HG02623 (cell line): Measurements from ENCODE around the gene KIAA1614.

Source experiments
- ATAC-seq: cut with Tn5 transposase; IDR thresholded peaks from one replicate; pipeline ENCODE4 v1.9.1; 2021; ENCODE audit warnings: moderate library complexity; ENCODE audit not compliant: unreplicated experiment

KIAA1614 gene

GRCh38 chr1:180981596-180982387 is 69.1 kb downstream of the KIAA1614 start:
- peak; percentile 89 for ATAC-seq

GRCh38 chr1:180982422-180982821 is 69.7 kb downstream of the KIAA1614 start:
- no peak for ATAC-seq

- no peak for ATAC-seq
Measured at GRCh38 chr1:180988253-180988752, 75.6 kb downstream of the KIAA1614 start.

GRCh38 chr1:180994262-180994661 is 81.6 kb downstream of the KIAA1614 start:
- ATAC-seq, result no peak

GRCh38 chr1:180997843-180998504 is 85.3 kb downstream of the KIAA1614 start:
- ATAC-seq, result no peak
